SU-DHL-6 (cell line): ENCODE results near the gene ARHGAP26.

Experiments
- H2AFZ ChIP-seq: fragments of 200-600 bp; sonication (generic); 2 replicates; pipeline ENCODE4 v1.6.1; 2014; ENCODE audit warnings: low read depth, mild to moderate bottlenecking, moderate library complexity, mixed read lengths, antibody characterized with exemption, low read length; ENCODE audit not compliant: severe bottlenecking
- H3F3A ChIP-seq: fragments of 200-600 bp; shearing (Covaris generic); 2 replicates; pipeline ENCODE4 v1.6.0; 2016; ENCODE audit warnings: antibody characterized with exemption, mild to moderate bottlenecking; ENCODE audit not compliant: insufficient read depth
- H3K27ac ChIP-seq: fragments of 200-600 bp; sonication (generic); 2 replicates; pipeline ENCODE4 v1.5.1; 2016; ENCODE audit warnings: low read depth, mild to moderate bottlenecking, low read length, moderate library complexity, mixed read lengths
- H3K27me3 ChIP-seq: fragments of 200-600 bp; sonication (generic), shearing (Covaris generic); 2 replicates; pipeline ENCODE4 v1.6.0; 2014; ENCODE audit warnings: mild to moderate bottlenecking, low read length
- H3K36me3 ChIP-seq: fragments of 200-600 bp; sonication (generic); 2 replicates; pipeline ENCODE4 v1.6.1; 2014; ENCODE audit warnings: mild to moderate bottlenecking, low read length, mixed read lengths
- H3K4me2 ChIP-seq: fragments of 300-600, 200-600 bp; shearing (Covaris generic), sonication (generic); 2 replicates; pipeline ENCODE4 v1.6.0; 2014; ENCODE audit warnings: low read length, low read depth, mild to moderate bottlenecking; ENCODE audit not compliant: poor library complexity, severe bottlenecking
- H3K4me3 ChIP-seq: fragments of 200-600 bp; sonication (generic); 2 replicates; pipeline ENCODE4 v1.5.1; 2014; ENCODE audit warnings: antibody characterized with exemption, low read length, mild to moderate bottlenecking, mixed read lengths; ENCODE audit not compliant: insufficient read depth, poor library complexity, severe bottlenecking
- H3K79me2 ChIP-seq: fragments of 200-600 bp; sonication (generic); 2 replicates; pipeline ENCODE4 v1.6.1; 2014; ENCODE audit warnings: mild to moderate bottlenecking, low read length, moderate library complexity; ENCODE audit not compliant: insufficient read depth
- H3K9ac ChIP-seq: fragments of 200-600 bp; sonication (generic); 2 replicates; pipeline ENCODE4 v1.7.0; 2014; ENCODE audit warnings: mild to moderate bottlenecking, low read length
- H3K9me2 ChIP-seq: fragments of 200-600 bp; sonication (generic); replicated peaks from 2 replicates; pipeline ENCODE4 v1.6.1; 2014; ENCODE audit warnings: low read length; ENCODE audit not compliant: insufficient read depth
- H3K9me3 ChIP-seq: fragments of 200-600 bp; sonication (generic); 2 replicates; pipeline ENCODE4 v1.6.1; 2014; ENCODE audit warnings: low read length, mixed read lengths; ENCODE audit not compliant: insufficient read depth
- H4K20me1 ChIP-seq: fragments of 200-600 bp; sonication (generic); 2 replicates; pipeline ENCODE4 v1.6.1; 2014; ENCODE audit warnings: low read depth, mild to moderate bottlenecking, antibody characterized with exemption, low read length, moderate library complexity, mixed read lengths
- EZH2phosphoT487 ChIP-seq: fragments of 200-600 bp; sonication (generic), shearing (Covaris generic); conservative IDR thresholded peaks from 2 replicates; pipeline ENCODE4 v1.6.1; 2018; ENCODE audit warnings: mild to moderate bottlenecking, antibody characterized with exemption, low read length, moderate library complexity, mixed read lengths
- TF ChIP-seq, protein P1 (sequence below): fragments of 200-600 bp; sonication (generic); IDR thresholded peaks from one replicate; pipeline ENCODE4 v1.5.1; 2017; ENCODE audit warnings: antibody characterized with exemption, mild to moderate bottlenecking, low read length, moderate library complexity; ENCODE audit not compliant: insufficient read depth, poor library complexity, severe bottlenecking

ARHGAP26 gene

GRCh38 chr5:143037708-143038107 is 267.5 kb downstream of the ARHGAP26 start:
- no peaks in the 10 kb centered on the region for H4K20me1 ChIP-seq
- H3K27ac ChIP-seq = no peak overlapping the region
- TF ChIP-seq, protein P1, sequence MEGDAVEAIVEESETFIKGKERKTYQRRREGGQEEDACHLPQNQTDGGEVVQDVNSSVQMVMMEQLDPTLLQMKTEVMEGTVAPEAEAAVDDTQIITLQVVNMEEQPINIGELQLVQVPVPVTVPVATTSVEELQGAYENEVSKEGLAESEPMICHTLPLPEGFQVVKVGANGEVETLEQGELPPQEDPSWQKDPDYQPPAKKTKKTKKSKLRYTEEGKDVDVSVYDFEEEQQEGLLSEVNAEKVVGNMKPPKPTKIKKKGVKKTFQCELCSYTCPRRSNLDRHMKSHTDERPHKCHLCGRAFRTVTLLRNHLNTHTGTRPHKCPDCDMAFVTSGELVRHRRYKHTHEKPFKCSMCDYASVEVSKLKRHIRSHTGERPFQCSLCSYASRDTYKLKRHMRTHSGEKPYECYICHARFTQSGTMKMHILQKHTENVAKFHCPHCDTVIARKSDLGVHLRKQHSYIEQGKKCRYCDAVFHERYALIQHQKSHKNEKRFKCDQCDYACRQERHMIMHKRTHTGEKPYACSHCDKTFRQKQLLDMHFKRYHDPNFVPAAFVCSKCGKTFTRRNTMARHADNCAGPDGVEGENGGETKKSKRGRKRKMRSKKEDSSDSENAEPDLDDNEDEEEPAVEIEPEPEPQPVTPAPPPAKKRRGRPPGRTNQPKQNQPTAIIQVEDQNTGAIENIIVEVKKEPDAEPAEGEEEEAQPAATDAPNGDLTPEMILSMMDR = no peak
- TF ChIP-seq EZH2phosphoT487 = no peak

DNA sequence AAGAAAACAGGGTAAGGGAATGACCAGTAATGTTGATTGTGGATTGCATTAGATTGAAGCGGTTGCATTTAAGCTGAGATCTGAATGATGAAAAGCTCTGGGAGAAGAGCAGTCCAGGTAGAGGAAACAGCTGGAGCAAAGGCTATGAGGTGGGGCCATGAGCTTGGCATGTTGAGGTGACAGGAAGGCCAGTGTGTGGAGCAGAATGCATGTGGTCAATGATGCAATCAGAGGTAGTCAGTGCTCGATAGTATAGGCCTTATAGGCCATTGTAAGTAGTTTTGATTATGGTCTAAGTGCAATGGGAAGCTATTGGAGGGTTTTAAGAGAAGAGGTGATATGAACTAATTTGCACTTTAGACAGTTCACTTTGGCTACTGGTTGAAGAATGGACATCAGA is 270.4 kb downstream of the ARHGAP26 start:
- Histone ChIP-seq H3K4me2 (no peak overlapping the region), H3K9me2 (no peaks in the 10 kb centered on the region), H3K27me3 (no peaks in the 10 kb centered on the region), H4K20me1 (no peaks in the 10 kb centered on the region), H3K27ac (no peak overlapping the region), H3K9ac (no peak overlapping the region), H3F3A (no peaks in the 10 kb centered on the region), H3K4me3 (no peak overlapping the region), H2AFZ (no peak overlapping the region), H3K9me3 (no peaks in the 10 kb centered on the region), H3K79me2 (no peaks in the 10 kb centered on the region), H3K36me3 (no peaks in the 10 kb centered on the region)
- TF ChIP-seq, protein P1 = no peak
- TF ChIP-seq EZH2phosphoT487 = no peak

More at GRCh38 chr5:143037708-143038107, 267.5 kb downstream of the ARHGAP26 start:
- Histone ChIP-seq H3F3A (no peaks in the 10 kb centered on the region), H2AFZ (no peak overlapping the region), H3K4me3 (no peak overlapping the region), H3K9ac (no peak overlapping the region), H3K36me3 (no peaks in the 10 kb centered on the region), H3K9me2 (no peaks in the 10 kb centered on the region), H3K4me2 (no peak overlapping the region), H3K79me2 (no peaks in the 10 kb centered on the region), H3K9me3 (no peaks in the 10 kb centered on the region), H3K27me3 (no peaks in the 10 kb centered on the region)

DNA sequence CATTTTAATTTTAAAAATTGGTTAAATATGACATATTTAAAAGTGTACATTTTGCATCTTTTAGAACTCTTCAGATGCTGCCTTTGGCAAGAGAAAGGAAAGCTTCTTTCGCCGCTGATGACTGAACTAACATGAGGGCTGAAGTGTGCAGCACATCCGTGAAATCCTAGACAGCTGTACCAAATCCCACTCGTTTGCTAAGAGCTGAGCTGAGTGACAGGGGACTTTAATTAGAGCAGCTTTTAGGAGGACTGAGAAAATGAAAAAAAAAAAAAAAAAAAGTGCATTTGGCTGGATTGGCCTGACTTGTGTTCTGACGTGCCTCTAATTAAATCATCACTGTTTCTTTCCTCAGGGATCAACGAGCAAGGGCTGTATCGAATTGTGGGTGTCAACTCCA is 271.3 kb downstream of the ARHGAP26 start:
- Histone ChIP-seq H3K79me2 (no peaks in the 10 kb centered on the region), H3F3A (no peaks in the 10 kb centered on the region), H3K27ac (no peak overlapping the region), H3K27me3 (no peaks in the 10 kb centered on the region), H3K9me3 (no peaks in the 10 kb centered on the region), H3K4me3 (no peak overlapping the region), H3K9ac (no peak overlapping the region), H2AFZ (no peak overlapping the region), H3K9me2 (no peaks in the 10 kb centered on the region), H4K20me1 (no peaks in the 10 kb centered on the region), H3K36me3 (no peaks in the 10 kb centered on the region), H3K4me2 (no peak overlapping the region)
- TF ChIP-seq EZH2phosphoT487 = no peak

DNA sequence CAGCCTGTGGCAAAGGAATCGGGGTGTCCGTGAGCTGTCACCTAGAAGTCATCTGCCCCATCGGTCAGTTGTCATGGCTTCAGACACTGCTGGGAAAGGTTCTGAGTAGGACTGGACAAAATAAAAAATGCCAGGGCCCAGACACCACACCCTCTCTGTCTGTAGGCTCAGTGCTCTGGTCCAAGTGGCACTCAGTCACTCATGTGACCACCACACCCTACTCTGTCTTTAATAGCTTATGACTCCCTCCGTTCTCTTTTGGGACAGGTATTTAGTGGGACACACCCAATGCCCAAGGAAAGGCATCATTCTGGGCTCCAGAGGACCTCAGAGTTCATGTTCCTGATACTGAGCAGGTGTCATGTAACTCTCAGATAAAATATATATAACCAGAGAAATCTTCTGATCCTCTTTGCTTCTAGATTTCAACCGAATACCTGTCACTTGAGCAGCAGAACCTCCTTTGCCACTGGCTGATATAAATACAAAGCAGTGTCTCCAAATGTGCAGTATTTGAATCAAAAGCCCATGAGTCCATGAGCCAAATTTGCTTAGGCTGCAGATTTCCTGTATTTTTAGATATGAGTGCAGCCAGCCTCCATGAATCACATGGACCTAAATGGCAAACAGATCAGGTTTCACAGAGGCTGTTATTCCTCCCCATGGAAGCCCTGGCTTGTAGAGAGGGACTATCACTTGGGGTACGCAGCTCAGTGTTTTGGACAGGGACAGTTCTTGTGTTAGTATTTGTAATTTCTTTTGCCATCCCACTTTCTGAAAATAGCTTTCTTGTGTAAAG is 272.0 kb downstream of the ARHGAP26 start:
- H3K36me3 ChIP-seq = no peaks in the 10 kb centered on the region
- no peaks in the 10 kb centered on the region for H4K20me1 ChIP-seq
- no peak overlapping the region for H3K9ac ChIP-seq
- no peak overlapping the region for H3K27ac ChIP-seq
- H3F3A ChIP-seq = no peaks in the 10 kb centered on the region
- no peaks in the 10 kb centered on the region for H3K9me3 ChIP-seq
- no peak overlapping the region for H3K4me3 ChIP-seq
- H3K79me2 ChIP-seq = no peaks in the 10 kb centered on the region
- H3K9me2 ChIP-seq = no peaks in the 10 kb centered on the region
- H3K27me3 ChIP-seq = no peaks in the 10 kb centered on the region
- TF ChIP-seq, protein P1 = no peak
- TF ChIP-seq EZH2phosphoT487 = no peak
- H3K4me2 ChIP-seq = no peak overlapping the region
- H2AFZ ChIP-seq = no peak overlapping the region
